Daoy (cell line): Measurements from ENCODE around the gene SLC37A2. TPM values are rescaled to one million over a fixed set of nuclear protein-coding genes. Genes with fewer than 3 reads are reported as not detected.
A peak's percentile ranks its signal among the peaks of the same experiment; 100 is the strongest.
"Not testable (repeated sequence)": the region's sequence is repeated elsewhere in the genome, so short reads cannot be mapped to it uniquely, and the experiment has no call there.

Experiments used
- DNase-seq: peaks from one replicate; pipeline ENCODE4 v3.0.0-alpha.2; 2015; ENCODE audit warnings: low read depth
- total RNA-seq: library from RNA; depleted of rRNA; stranded (reverse); fragments of >200 nt; shearing (Covaris generic); gene quantifications from 2 replicates; pipeline ENCODE4 v1.2.3, GENCODE V29; 2014; rRNA removed

Gene SLC37A2
- total RNA-seq, result 4.1 and 4.2 TPM in 2 replicates

- DNase-seq, result peak; percentile 84
Measured at GRCh38 chr11:125062931-125063428, at the start of gene SLC37A2. SLC37A2 (plus strand) TSS chr11:125063305; CDS start chr11:125063368, 63 bp downstream.

- no peak for DNase-seq
Measured at GRCh38 chr11:125016413-125016812, 46.7 kb upstream of the SLC37A2 start.

GRCh38 chr11:125020342-125020741 lies 42.8 kb upstream of the SLC37A2 start:
- no peak for DNase-seq

- no peak for DNase-seq
Measured at GRCh38 chr11:125022551-125022950, 40.6 kb upstream of the SLC37A2 start.

- DNase-seq, result no peak
Measured at GRCh38 chr11:125025968-125026367, 37.1 kb upstream of the SLC37A2 start.

GRCh38 chr11:125029431-125029830 lies 33.7 kb upstream of the SLC37A2 start:
- not testable (repeated sequence) for DNase-seq

GRCh38 chr11:125036933-125037332 lies 26.2 kb upstream of the SLC37A2 start:
- DNase-seq, result peak; percentile 59

- no peak for DNase-seq
Measured at GRCh38 chr11:125049164-125049792, 13.8 kb upstream of the SLC37A2 start.

GRCh38 chr11:125052047-125052446 lies 11.1 kb upstream of the SLC37A2 start:
- no peak for DNase-seq

GRCh38 chr11:125053167-125053566 lies 9.9 kb upstream of the SLC37A2 start:
- no peak for DNase-seq

GRCh38 chr11:125055107-125055715 lies 7.9 kb upstream of the SLC37A2 start:
- no peak for DNase-seq

GRCh38 chr11:125056111-125056510 lies 7.0 kb upstream of the SLC37A2 start:
- DNase-seq, result not testable (repeated sequence)

- no peak for DNase-seq
Measured at GRCh38 chr11:125056931-125057692, 6.0 kb upstream of the SLC37A2 start.

- no peak for DNase-seq
Measured at GRCh38 chr11:125057693-125058016, 5.5 kb upstream of the SLC37A2 start.

GRCh38 chr11:125061281-125061680 lies 1.8 kb upstream of the SLC37A2 start:
- DNase-seq, result no peak

GRCh38 chr11:125062218-125062930 lies 731 bp upstream of the SLC37A2 start:
- DNase-seq, result no peak

- peak; percentile 28 for DNase-seq
Measured at GRCh38 chr11:125063429-125064043, 431 bp downstream of the SLC37A2 start.

- DNase-seq, result no peak
Measured at GRCh38 chr11:125064070-125064469, 965 bp downstream of the SLC37A2 start.

GRCh38 chr11:125068368-125068767 lies 5.3 kb downstream of the SLC37A2 start:
- DNase-seq, result no peak

GRCh38 chr11:125069008-125069407 lies 5.9 kb downstream of the SLC37A2 start:
- no peak for DNase-seq

GRCh38 chr11:125069796-125070195 lies 6.7 kb downstream of the SLC37A2 start:
- peak; percentile 76 for DNase-seq
